HFF-Myc (cell line): ENCODE measurements around the gene CLIC1.

Source experiments
- DNase-seq: peaks from one replicate; pipeline ENCODE4 v3.0.0-alpha.2; 2011; ENCODE audit warnings: low read depth; ENCODE audit errors: extremely low read depth
- H3K4me3 ChIP-seq: replicated peaks from 2 replicates; pipeline ENCODE4 v1.5.1; 2011; ENCODE audit warnings: low read depth, mild to moderate bottlenecking, control low read depth, low read length
- CTCF ChIP-seq: IDR thresholded peaks from 2 replicates; pipeline ENCODE4 v1.5.1; 2012; ENCODE audit warnings: mild to moderate bottlenecking, low read depth, low read length, control low read depth; ENCODE audit errors: missing control alignments

CLIC1 gene

GRCh38 chr6:31702405-31702818 lies 33.9 kb downstream of the CLIC1 start:
- peak overlapping the region; percentile 66 for H3K4me3 ChIP-seq
- TF ChIP-seq CTCF: no peak
- no peak for DNase-seq

- H3K4me3 ChIP-seq: peak overlapping the region; percentile 66
- DNase-seq: no peak
- no peak for TF ChIP-seq CTCF
These were observed 34.5 kb downstream of the CLIC1 start for GRCh38 chr6:31701666-31702404.

- TF ChIP-seq CTCF: no peak
- DNase-seq: no peak
- H3K4me3 ChIP-seq: no peak overlapping the region
These were observed 35.5 kb downstream of the CLIC1 start for GRCh38 chr6:31700740-31701401.

GRCh38 chr6:31697555-31697954 lies 38.8 kb downstream of the CLIC1 start:
- no peak for DNase-seq
- H3K4me3 ChIP-seq: no peak overlapping the region
- no peak for TF ChIP-seq CTCF

GRCh38 chr6:31693535-31693934 lies 42.8 kb downstream of the CLIC1 start:
- TF ChIP-seq CTCF: no peak

GRCh38 chr6:31692886-31693285 lies 43.4 kb downstream of the CLIC1 start:
- TF ChIP-seq CTCF: no peak
- no peak overlapping the region for H3K4me3 ChIP-seq
- DNase-seq: no peak

More at GRCh38 chr6:31693535-31693934, 42.8 kb downstream of the CLIC1 start:
- H3K4me3 ChIP-seq: no peak overlapping the region
- DNase-seq: no peak
